NT2/D1 (cell line): ENCODE measurements around the gene TLN1.

Experiments
- SUZ12 ChIP-seq: IDR thresholded peaks from 2 replicates; pipeline ENCODE4 v1.6.1; 2011; ENCODE audit not compliant: insufficient read length, insufficient read depth; ENCODE audit errors: extremely low read depth
- YY1 ChIP-seq: IDR thresholded peaks from 2 replicates; pipeline ENCODE4 v1.6.1; 2011; ENCODE audit not compliant: insufficient read length, insufficient read depth

GRCh38 chr9:35690614-35691333, 41.2 kb downstream of the TLN1 start:
- TF ChIP-seq YY1 (no peak), SUZ12 (no peak)
